ENCODE results near the gene ATP6V0E1. TPM values are rescaled to one million over a fixed set of nuclear protein-coding genes. Genes with fewer than 3 reads are reported as not detected.

Gene ATP6V0E1
- total and polyA plus RNA-seq, 2 of the 8 experiments (the other 6 are each of a cell fraction or from before 2014, with no cell fraction given), result 108 to 134 TPM

- Histone ChIP-seq H3K4me3 (ENCODE audit: extremely low read depth in 1 of 4, insufficient read depth in 2 of 4, low read depth in 3 of 4, low read length in 4 of 4) (no peak overlapping the region), H3K27me3 (replicated peaks in 1 of 4; ENCODE audit: control insufficient read depth in 3 of 4, extremely low read depth in 1 of 4, insufficient read depth in 3 of 4, low read length in 3 of 4) (no peaks in the 10 kb centered on the region), H2BK12ac (ENCODE audit: low read depth, low read length) (no peak overlapping the region), H2AK5ac (ENCODE audit: low read depth, low read length) (no peak overlapping the region; the same call in 1 of the 2 replicates), H2AFZ (ENCODE audit: low read length) (no peak overlapping the region), H4K8ac (ENCODE audit: extremely low read depth, insufficient read depth, low read length) (no peak overlapping the region), H3K4ac (replicated peaks; ENCODE audit: insufficient read length, low read depth, low read length) (no peak overlapping the region), H2BK15ac (ENCODE audit: low read length) (no peak overlapping the region), H3K23me2 (ENCODE audit: low read depth, low read length) (no peaks in the 10 kb centered on the region), H4K91ac (replicated peaks; ENCODE audit: insufficient read length, low read length) (no peak overlapping the region), H3K4me2 (ENCODE audit: insufficient read depth in 1 of 2, low read depth in 2 of 2, low read length in 2 of 2) (no peak overlapping the region), H3K18ac (ENCODE audit: extremely low read depth, low read length) (no peak overlapping the region), H4K5ac (ENCODE audit: insufficient read length, low read depth, low read length) (no peak overlapping the region), H3K27ac (ENCODE audit: low read depth, low read length) (no peak overlapping the region; the same call in 1 of the 2 replicates), H3K56ac (replicated peaks; ENCODE audit: insufficient read length, low read depth, low read length) (no peak overlapping the region), H3K23ac (ENCODE audit: insufficient read length) (no peak overlapping the region), H3K36me3 (ENCODE audit: control insufficient read depth in 2 of 4, insufficient read depth in 4 of 4, low read length in 3 of 4) (peaks cover 6 to 33% (median 23%) of the 10 kb centered on the region in 4 experiments; a peak in 7 of 8 replicates), H2BK5ac (ENCODE audit: low read depth, low read length) (peak overlapping the region; percentile 60; the same call in 1 of the 2 replicates), H3K9ac (replicated peaks in 1 of 4; ENCODE audit: extremely low read depth in 1 of 4, low read depth in 3 of 4, low read length in 3 of 4) (no peak overlapping the region), H2BK20ac (ENCODE audit: low read length) (no peak overlapping the region), H3K9me3 (ENCODE audit: insufficient read depth in 2 of 2, low read depth in 1 of 2, low read length in 1 of 2) (no peaks in the 10 kb centered on the region), H3K79me1 (ENCODE audit: low read depth, low read length) (no peaks in the 10 kb centered on the region), H3K4me1 (replicated peaks in 1 of 4; ENCODE audit: control insufficient read depth in 3 of 4, insufficient read depth in 4 of 4, low read length in 3 of 4) (peaks cover 4 to 15% (median 9%) of the 10 kb centered on the region in 4 experiments; a peak in 5 of 7 replicates), H2BK120ac (replicated peaks; ENCODE audit: low read depth, low read length) (no peak overlapping the region), H4K20me1 (replicated peaks in 1 of 2; ENCODE audit: control insufficient read depth in 1 of 2, insufficient read depth in 2 of 2, low read length in 2 of 2) (peaks cover 0 to 2% of the 10 kb centered on the region in 2 experiments), H3K14ac (ENCODE audit: insufficient read length) (no peak overlapping the region), H3K79me2 (ENCODE audit: control insufficient read depth in 1 of 2, insufficient read depth in 2 of 2, low read length in 2 of 2) (no peaks in the 10 kb centered on the region)
- POLR2A ChIA-PET (ENCODE audit: partially characterized antibody), result no interaction called here
- 78% methylated on average over 10 of the region's 10 CpGs; no CpG with 5 or more reads in 1 of the 2 experiments for WGBS, 2 experiments (ENCODE audit: extremely low coverage in 1 of 2, insufficient coverage in 1 of 2, insufficient read length in 1 of 2, insufficient replicate concordance in 2 of 2, low coverage in 1 of 2, low lambda C conversion rate in 2 of 2, missing lambda C conversion rate in 1 of 2)
- DNase-seq (ENCODE audit: low read depth in 1 of 2, low spot score in 2 of 2) (peak in 1 of 2 experiments; percentile 65), FAIRE-seq (no peak)
- no peak for TF ChIP-seq RFX5 (IDR thresholded peaks at IDR 0.05; ENCODE audit: borderline replicate concordance, low read depth, low read length)
- TF ChIP-seq CTCF (IDR thresholded peaks at IDR 0.05; ENCODE audit: control extremely low read depth in 1 of 3, insufficient read depth in 1 of 3, low read depth in 1 of 3, low read length in 3 of 3), result peak; percentile 82 to 93 (median 83)
- TF ChIP-seq RAD21 (IDR thresholded peaks at IDR 0.05 in 1 of 2, conservative IDR thresholded peaks at IDR 0.05 in 1 of 2; ENCODE audit: low read depth in 2 of 2, low read length in 2 of 2), result peak; percentile 38 to 53
- CTCF ChIA-PET (ENCODE audit: partially characterized antibody), result interaction anchor here (0.6 to 7.9 kb wide), 31 partner anchors 9 to 1587 kb away, joined by 3 to 61 read pairs (median 4); partner anchors contain the start of genes ATP6V0E1, DUSP1 and RPL26L1
These were observed 44.5 kb upstream of the ATP6V0E1 start for GRCh38 chr5:172939071-172939470.
